ENCODE data around the gene CDKN3. TPM values are rescaled to one million over a fixed set of nuclear protein-coding genes. Genes with fewer than 3 reads are reported as not detected.

Gene CDKN3
- total RNA-seq, 1 donor from 2014 or later = 39.4 TPM

GRCh38 chr14:54350203-54350602 lies 46.6 kb upstream of the CDKN3 start:
- H3K27ac Mint-ChIP-seq (ENCODE audit: unreplicated experiment) = no peak overlapping the region
- TF ChIP-seq, protein P1, sequence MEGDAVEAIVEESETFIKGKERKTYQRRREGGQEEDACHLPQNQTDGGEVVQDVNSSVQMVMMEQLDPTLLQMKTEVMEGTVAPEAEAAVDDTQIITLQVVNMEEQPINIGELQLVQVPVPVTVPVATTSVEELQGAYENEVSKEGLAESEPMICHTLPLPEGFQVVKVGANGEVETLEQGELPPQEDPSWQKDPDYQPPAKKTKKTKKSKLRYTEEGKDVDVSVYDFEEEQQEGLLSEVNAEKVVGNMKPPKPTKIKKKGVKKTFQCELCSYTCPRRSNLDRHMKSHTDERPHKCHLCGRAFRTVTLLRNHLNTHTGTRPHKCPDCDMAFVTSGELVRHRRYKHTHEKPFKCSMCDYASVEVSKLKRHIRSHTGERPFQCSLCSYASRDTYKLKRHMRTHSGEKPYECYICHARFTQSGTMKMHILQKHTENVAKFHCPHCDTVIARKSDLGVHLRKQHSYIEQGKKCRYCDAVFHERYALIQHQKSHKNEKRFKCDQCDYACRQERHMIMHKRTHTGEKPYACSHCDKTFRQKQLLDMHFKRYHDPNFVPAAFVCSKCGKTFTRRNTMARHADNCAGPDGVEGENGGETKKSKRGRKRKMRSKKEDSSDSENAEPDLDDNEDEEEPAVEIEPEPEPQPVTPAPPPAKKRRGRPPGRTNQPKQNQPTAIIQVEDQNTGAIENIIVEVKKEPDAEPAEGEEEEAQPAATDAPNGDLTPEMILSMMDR (conservative IDR thresholded peaks at IDR 0.05) = no peak
- no peaks in the 10 kb centered on the region for H3K27me3 Mint-ChIP-seq (ENCODE audit: low read depth)
- H3K4me1 Mint-ChIP-seq = no peaks in the 10 kb centered on the region
- no peak overlapping the region for H3K4me3 Mint-ChIP-seq
- DNase-seq (ENCODE audit: low read depth, low spot score) = no peak
- H3K36me3 Mint-ChIP-seq (ENCODE audit: low read depth) = no peaks in the 10 kb centered on the region
- H3K9me3 Mint-ChIP-seq = no peaks in the 10 kb centered on the region

- no peaks in the 10 kb centered on the region for H3K9me3 Mint-ChIP-seq
- no peaks in the 10 kb centered on the region for H3K4me1 Mint-ChIP-seq
- DNase-seq (ENCODE audit: low read depth, low spot score) = no peak
- TF ChIP-seq, protein P1 (conservative IDR thresholded peaks at IDR 0.05) = no peak
- H3K4me3 Mint-ChIP-seq = no peak overlapping the region
- no peaks in the 10 kb centered on the region for H3K27me3 Mint-ChIP-seq (ENCODE audit: low read depth)
- H3K36me3 Mint-ChIP-seq (ENCODE audit: low read depth) = no peaks in the 10 kb centered on the region
- H3K27ac Mint-ChIP-seq (ENCODE audit: unreplicated experiment) = no peak overlapping the region
Observed at GRCh38 chr14:54353266-54353665, 43.5 kb upstream of the CDKN3 start.

DNA sequence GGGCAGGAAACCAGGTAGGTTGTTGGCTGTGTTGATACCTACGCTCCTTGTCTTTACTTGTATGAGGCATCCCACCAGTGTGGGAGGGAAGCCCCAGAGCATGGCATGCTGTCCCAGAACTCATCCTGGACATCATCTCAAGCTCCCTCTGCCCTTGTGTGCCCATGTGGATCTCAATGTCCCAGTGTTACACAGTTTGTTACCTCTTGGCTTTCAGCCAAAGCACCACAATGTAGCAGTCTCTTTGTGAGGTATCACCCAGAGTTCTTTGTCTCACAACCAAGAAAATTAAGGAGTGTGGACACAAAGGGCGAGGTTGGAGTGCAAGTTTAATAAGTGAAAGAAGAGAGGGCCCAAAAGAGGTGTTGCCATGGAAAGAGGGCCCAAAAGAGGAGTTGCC lies 43.1 kb upstream of the CDKN3 start:
- Mint-ChIP-seq H3K27me3 (ENCODE audit: low read depth) (peaks cover 1% of the 10 kb centered on the region), H3K4me1 (no peaks in the 10 kb centered on the region), H3K27ac (ENCODE audit: unreplicated experiment) (no peak overlapping the region), H3K9me3 (no peaks in the 10 kb centered on the region), H3K4me3 (no peak overlapping the region), H3K36me3 (ENCODE audit: low read depth) (no peaks in the 10 kb centered on the region)
- no peak for DNase-seq (ENCODE audit: low read depth, low spot score)
- TF ChIP-seq, protein P1 (conservative IDR thresholded peaks at IDR 0.05) = no peak

DNA sequence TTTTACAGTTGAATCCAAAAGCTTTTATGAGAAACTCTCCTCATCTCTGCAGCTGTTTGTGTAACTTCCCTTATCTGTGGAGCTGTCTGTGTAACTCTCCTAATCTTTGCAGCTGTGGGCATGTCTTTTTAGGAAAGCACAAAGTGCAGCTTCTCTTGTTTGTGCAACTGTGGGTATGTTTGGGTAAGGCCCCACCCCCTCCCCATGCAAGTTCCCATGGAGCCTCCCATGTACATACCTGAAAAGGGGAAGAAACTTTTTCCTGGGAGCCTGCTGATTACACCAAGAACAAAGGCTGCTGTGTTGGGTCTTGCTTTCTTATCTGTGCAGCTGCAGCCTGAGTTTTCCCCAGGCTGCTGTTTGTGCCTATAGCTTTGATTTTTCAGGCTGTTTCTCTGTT lies 42.7 kb upstream of the CDKN3 start:
- H3K4me1 Mint-ChIP-seq = no peaks in the 10 kb centered on the region
- DNase-seq (ENCODE audit: low read depth, low spot score) = no peak
- H3K9me3 Mint-ChIP-seq = no peaks in the 10 kb centered on the region
- H3K27ac Mint-ChIP-seq (ENCODE audit: unreplicated experiment) = no peak overlapping the region
- H3K4me3 Mint-ChIP-seq = no peak overlapping the region
- peaks cover 2% of the 10 kb centered on the region for H3K27me3 Mint-ChIP-seq (ENCODE audit: low read depth)
- no peaks in the 10 kb centered on the region for H3K36me3 Mint-ChIP-seq (ENCODE audit: low read depth)
- TF ChIP-seq, protein P1 (conservative IDR thresholded peaks at IDR 0.05) = no peak

GRCh38 chr14:54354968-54355641 lies 41.7 kb upstream of the CDKN3 start:
- TF ChIP-seq, protein P1 (conservative IDR thresholded peaks at IDR 0.05) = no peak
- H3K27ac Mint-ChIP-seq (ENCODE audit: unreplicated experiment) = no peak overlapping the region
- H3K4me3 Mint-ChIP-seq = no peak overlapping the region

More at GRCh38 chr14:54354968-54355641, 41.7 kb upstream of the CDKN3 start:
- H3K27me3 Mint-ChIP-seq (ENCODE audit: low read depth) = peaks cover 2% of the 10 kb centered on the region
- H3K4me1 Mint-ChIP-seq = no peaks in the 10 kb centered on the region
- no peaks in the 10 kb centered on the region for H3K9me3 Mint-ChIP-seq
- DNase-seq (ENCODE audit: low read depth, low spot score) = no peak
- no peaks in the 10 kb centered on the region for H3K36me3 Mint-ChIP-seq (ENCODE audit: low read depth)

All from neural crest cell (in vitro differentiated cells).